CD4-positive, alpha-beta T cell treated with Interleukin-1 beta for 1 hour (primary cell): Measurements from ENCODE around the gene PIWIL4.
"Not testable (repeated sequence)": the region's sequence is repeated elsewhere in the genome, so short reads cannot be mapped to it uniquely, and the experiment has no call there.

Source experiments
- DNase-seq, 2 donors: peaks; one replicate each; pipeline ENCODE4 v3.0.0-alpha.2; 2020 to 2022

The PIWIL4 gene

GRCh38 chr11:94550513-94550912, 16.7 kb upstream of the PIWIL4 start:
- no peak for DNase-seq

- DNase-seq, result no peak
Observed at GRCh38 chr11:94553938-94554337, 13.2 kb upstream of the PIWIL4 start.

- not testable (repeated sequence) for DNase-seq
Observed at GRCh38 chr11:94555752-94556329, 11.3 kb upstream of the PIWIL4 start.

- no peak for DNase-seq
Observed at GRCh38 chr11:94557421-94557820, 9.7 kb upstream of the PIWIL4 start.

- DNase-seq, result no peak
Observed at GRCh38 chr11:94557992-94558391, 9.2 kb upstream of the PIWIL4 start.

GRCh38 chr11:94558468-94558867, 8.7 kb upstream of the PIWIL4 start:
- no peak for DNase-seq

GRCh38 chr11:94558932-94559331, 8.2 kb upstream of the PIWIL4 start:
- DNase-seq, result no peak

- no peak for DNase-seq
Observed at GRCh38 chr11:94559361-94559760, 7.8 kb upstream of the PIWIL4 start.

- no peak for DNase-seq
Observed at GRCh38 chr11:94560834-94561233, 6.3 kb upstream of the PIWIL4 start.

- no peak for DNase-seq
Observed at GRCh38 chr11:94563176-94563847, 3.9 kb upstream of the PIWIL4 start.

GRCh38 chr11:94563848-94564467, 3.2 kb upstream of the PIWIL4 start:
- no peak for DNase-seq

GRCh38 chr11:94568200-94568599, 1.0 kb downstream of the PIWIL4 start:
- no peak for DNase-seq

- DNase-seq, result no peak
Observed at GRCh38 chr11:94568717-94569116, 1.5 kb downstream of the PIWIL4 start.

- DNase-seq, result not testable (repeated sequence)
Observed at GRCh38 chr11:94572975-94573374, 5.8 kb downstream of the PIWIL4 start.

- DNase-seq, result peak in 1 of 2 donors; percentile 33
Observed at GRCh38 chr11:94574193-94574961, 7.2 kb downstream of the PIWIL4 start.

- no peak for DNase-seq
Observed at GRCh38 chr11:94576306-94576705, 9.1 kb downstream of the PIWIL4 start.

- DNase-seq, result no peak
Observed at GRCh38 chr11:94577841-94578240, 10.7 kb downstream of the PIWIL4 start.

GRCh38 chr11:94581926-94582325, 14.8 kb downstream of the PIWIL4 start:
- DNase-seq, result no peak

GRCh38 chr11:94583213-94583865, 16.2 kb downstream of the PIWIL4 start:
- no peak for DNase-seq

GRCh38 chr11:94583866-94584500, 16.8 kb downstream of the PIWIL4 start:
- peak; percentile 3 to 50 for DNase-seq

GRCh38 chr11:94584978-94585377, 17.8 kb downstream of the PIWIL4 start:
- no peak for DNase-seq

- no peak for DNase-seq
Observed at GRCh38 chr11:94585399-94585798, 18.2 kb downstream of the PIWIL4 start.

GRCh38 chr11:94586546-94586945, 19.4 kb downstream of the PIWIL4 start:
- no peak for DNase-seq
